ENCODE results near the gene FLOT1. TPM values are rescaled to one million over a fixed set of nuclear protein-coding genes. Genes with fewer than 3 reads are reported as not detected.
A peak's percentile ranks its signal among the peaks of the same experiment; 100 is the strongest.
"Not testable (repeated sequence)": the region's sequence is repeated elsewhere in the genome, so short reads cannot be mapped to it uniquely, and the experiment has no call there.

The FLOT1 gene
- total RNA-seq, 2 experiments from 2014 or later, result 125 to 131 TPM

DNA sequence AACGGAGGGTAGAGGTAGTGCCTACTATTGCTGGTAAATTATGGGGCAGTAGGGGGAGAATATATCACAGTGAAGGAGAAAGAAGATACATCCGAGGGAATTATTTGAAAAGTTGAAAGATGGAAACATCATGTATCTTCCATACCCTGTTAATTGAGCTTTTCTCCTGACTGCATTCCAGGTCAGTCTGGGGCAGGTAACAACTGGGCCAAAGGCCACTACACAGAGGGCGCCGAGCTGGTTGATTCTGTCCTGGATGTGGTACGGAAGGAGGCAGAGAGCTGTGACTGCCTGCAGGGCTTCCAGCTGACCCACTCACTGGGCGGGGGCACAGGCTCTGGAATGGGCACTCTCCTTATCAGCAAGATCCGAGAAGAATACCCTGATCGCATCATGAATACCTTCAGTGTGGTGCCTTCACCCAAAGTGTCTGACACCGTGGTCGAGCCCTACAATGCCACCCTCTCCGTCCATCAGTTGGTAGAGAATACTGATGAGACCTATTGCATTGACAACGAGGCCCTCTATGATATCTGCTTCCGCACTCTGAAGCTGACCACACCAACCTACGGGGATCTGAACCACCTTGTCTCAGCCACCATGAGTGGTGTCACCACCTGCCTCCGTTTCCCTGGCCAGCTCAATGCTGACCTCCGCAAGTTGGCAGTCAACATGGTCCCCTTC, 19.2 kb downstream of the FLOT1 start:
- H3K27ac Mint-ChIP-seq, result peak overlapping the region; percentile 99
- H3K36me3 Mint-ChIP-seq (ENCODE audit: low read depth), result peaks cover 73% of the 10 kb centered on the region
- H3K4me3 Mint-ChIP-seq, result peak overlapping the region; percentile 84
- peaks cover 53% of the 10 kb centered on the region for H3K4me1 Mint-ChIP-seq
- H3K9me3 Mint-ChIP-seq, H3K27me3 Mint-ChIP-seq, DNase-seq: not testable (repeated sequence)
- ChIA-PET POLR2A (interaction anchor here (0.6 to 16.4 kb wide), 13 partner anchors 8 to 190 kb away, joined by 3 to 561 read pairs (median 29); partner anchors contain the start of genes DHX16, MRPS18B, NRM and PPP1R10), CTCF (interaction anchor here (0.6 to 25.8 kb wide), 18 partner anchors 8 to 240 kb away, joined by 3 to 626 read pairs (median 8); partner anchors contain the start of genes ATAT1, C6orf136, DHX16 and FLOT1)

DNA sequence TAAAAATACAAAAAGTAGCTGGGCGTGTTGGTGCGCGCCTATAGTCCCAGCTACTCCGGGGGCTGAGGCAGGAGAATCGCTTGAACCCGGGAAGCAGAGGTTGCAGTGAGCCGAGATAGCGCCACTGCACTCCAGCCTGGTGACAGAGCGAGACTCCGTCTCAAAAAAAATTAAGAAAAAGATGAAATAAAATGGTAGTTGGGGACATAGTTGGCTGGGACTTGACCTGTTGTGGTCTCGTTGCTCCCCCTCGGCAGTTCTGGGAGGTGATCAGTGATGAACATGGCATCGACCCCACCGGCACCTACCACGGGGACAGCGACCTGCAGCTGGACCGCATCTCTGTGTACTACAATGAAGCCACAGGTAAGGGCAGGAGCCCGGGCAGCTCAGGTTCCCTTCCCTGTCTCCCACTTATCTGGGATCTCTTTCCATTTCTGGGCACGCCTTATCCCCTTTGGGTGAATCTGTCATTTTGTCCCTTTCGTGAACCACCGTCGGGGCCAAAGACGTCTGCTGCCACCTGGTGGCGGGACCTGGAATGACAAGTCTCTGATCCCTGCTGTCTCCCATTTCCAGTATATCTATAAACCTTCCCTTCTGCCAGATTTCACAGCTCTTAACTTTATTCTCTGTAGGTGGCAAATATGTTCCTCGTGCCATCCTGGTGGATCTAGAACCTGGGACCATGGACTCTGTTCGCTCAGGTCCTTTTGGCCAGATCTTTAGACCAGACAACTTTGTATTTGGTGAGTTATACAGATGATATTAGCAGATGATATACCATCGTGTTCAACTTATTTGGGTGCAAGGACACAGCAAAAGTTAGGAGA, 20.0 kb downstream of the FLOT1 start:
- H3K36me3 Mint-ChIP-seq (ENCODE audit: low read depth), result peaks cover 69% of the 10 kb centered on the region
- peak overlapping the region; percentile 99 for H3K27ac Mint-ChIP-seq
- ChIA-PET POLR2A (interaction anchor here (0.6 to 16.4 kb wide), 19 partner anchors 8 to 229 kb away, joined by 3 to 561 read pairs (median 6); partner anchors contain the start of genes DHX16, IER3, MRPS18B and NRM), CTCF (interaction anchor here (0.6 to 25.8 kb wide), 23 partner anchors 9 to 243 kb away, joined by 3 to 626 read pairs (median 5); partner anchors contain the start of genes ATAT1, C6orf136, DHX16 and FLOT1)
- peak overlapping the region; percentile 84 for H3K4me3 Mint-ChIP-seq
- peak; percentile 86 for DNase-seq
- peaks cover 55% of the 10 kb centered on the region for H3K4me1 Mint-ChIP-seq
- no peaks in the 10 kb centered on the region for H3K27me3 Mint-ChIP-seq
- no peaks in the 10 kb centered on the region for H3K9me3 Mint-ChIP-seq

DNA sequence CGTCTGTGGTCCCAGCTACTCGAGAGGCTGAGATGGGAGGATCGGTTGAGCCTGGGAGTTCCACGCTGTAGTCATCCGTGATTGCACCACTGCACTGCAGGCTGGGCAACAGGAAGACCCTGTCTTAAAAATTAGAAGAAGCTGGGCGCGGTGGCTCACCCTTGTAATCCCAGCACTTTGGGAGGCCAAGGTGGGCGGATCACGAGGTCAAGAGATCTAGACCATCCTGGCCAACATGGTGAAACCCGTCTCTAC, 20.5 kb downstream of the FLOT1 start:
- H3K4me1 Mint-ChIP-seq, result peaks cover 57% of the 10 kb centered on the region
- peak overlapping the region; percentile 99 for H3K27ac Mint-ChIP-seq

DNA sequence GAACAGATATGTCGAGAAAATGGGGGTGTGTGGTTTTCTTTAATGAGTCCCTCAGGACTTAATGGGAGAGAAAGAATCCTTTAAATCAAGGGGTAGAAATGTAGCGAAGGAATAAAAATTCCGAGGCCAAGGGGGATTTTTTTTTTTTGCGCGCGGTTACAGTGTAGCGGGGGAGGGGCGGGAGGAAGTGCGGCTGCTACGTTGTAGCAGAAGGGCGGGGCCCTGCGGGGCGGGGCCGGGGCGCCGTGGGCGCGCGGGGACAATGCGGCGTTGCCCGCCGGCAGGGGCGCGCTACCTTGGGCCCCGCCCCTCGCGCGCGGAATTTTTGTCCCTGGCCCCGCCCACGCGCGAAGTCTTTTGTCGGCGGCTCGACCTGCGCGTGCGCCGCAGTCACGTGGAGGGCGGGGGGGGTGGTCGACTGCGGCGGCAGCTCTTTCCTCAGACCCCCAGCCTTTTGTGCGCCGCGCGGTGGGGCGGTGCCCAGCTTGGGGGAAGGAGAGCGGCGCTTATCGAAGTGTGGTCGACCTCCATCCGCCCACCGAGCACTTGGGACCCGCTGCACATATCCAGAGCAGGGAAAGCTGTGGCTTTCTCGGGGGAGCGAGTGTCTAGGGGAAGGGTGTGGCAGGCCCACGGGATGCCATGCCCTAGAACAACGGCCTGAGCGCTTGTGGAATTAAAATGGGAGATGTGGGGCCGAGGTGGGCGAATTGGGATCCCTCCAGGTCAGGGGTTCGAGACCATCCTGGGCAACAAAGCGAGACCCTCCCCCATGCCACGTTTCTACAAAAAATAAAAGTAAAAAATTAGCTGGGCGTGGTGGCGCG, 21.1 kb downstream of the FLOT1 start:
- peak overlapping the region; percentile 99 for H3K27ac Mint-ChIP-seq
- peaks cover 2% of the 10 kb centered on the region for H3K9me3 Mint-ChIP-seq
- peaks cover 69% of the 10 kb centered on the region for H3K36me3 Mint-ChIP-seq (ENCODE audit: low read depth)
- CTCF ChIA-PET, result interaction anchor here (0.9 to 25.8 kb wide), 19 partner anchors 9 to 242 kb away, joined by 3 to 626 read pairs (median 8); partner anchors contain the start of genes C6orf136, DHX16, FLOT1 and MRPS18B
- peak overlapping the region; percentile 84 for H3K4me3 Mint-ChIP-seq
- peaks cover 60% of the 10 kb centered on the region for H3K4me1 Mint-ChIP-seq
- POLR2A ChIA-PET, result interaction anchor here (0.5 to 16.4 kb wide), 28 partner anchors 9 to 821 kb away, joined by 3 to 561 read pairs (median 4); partner anchors contain the start of genes ABCF1, DDX39B, DHX16 and FLOT1
- no peaks in the 10 kb centered on the region for H3K27me3 Mint-ChIP-seq
- DNase-seq, result peak; percentile 94

More for the DNA sequence above, 20.5 kb downstream of the FLOT1 start:
- Mint-ChIP-seq H3K36me3 (ENCODE audit: low read depth) (peaks cover 67% of the 10 kb centered on the region), H3K4me3 (peak overlapping the region; percentile 84)
- DNase-seq, H3K27me3 Mint-ChIP-seq, H3K9me3 Mint-ChIP-seq: not testable (repeated sequence)
- ChIA-PET CTCF (interaction anchor here (0.9 to 25.8 kb wide), 19 partner anchors 9 to 242 kb away, joined by 3 to 626 read pairs (median 8); partner anchors contain the start of genes C6orf136, DHX16, FLOT1 and MRPS18B), POLR2A (interaction anchor here (1.0 to 16.4 kb wide), 16 partner anchors 9 to 228 kb away, joined by 3 to 561 read pairs (median 16); partner anchors contain the start of genes DHX16, IER3, MRPS18B and NRM)

DNA sequence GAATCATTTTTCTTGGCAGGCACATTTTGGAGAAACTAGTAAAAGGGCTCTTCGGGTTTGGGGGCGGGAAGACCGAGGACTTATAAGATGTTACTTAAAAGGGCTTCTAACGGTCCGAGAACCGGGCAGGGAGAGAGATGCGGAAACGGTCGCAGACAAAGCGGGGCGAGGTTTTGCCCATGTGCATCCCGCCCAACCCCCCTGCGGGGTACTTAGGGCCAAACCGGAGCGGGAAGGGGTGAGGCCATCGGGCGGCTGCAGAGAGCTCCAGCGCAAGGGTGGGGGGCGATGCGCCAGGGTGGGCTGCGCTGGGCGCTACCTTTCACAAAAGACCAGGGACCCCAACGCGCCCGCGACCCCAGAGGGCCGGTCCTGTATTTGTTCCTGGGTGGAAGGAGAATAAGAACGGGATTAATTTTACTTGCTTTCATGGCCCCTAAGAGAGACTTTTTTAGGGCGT, 21.7 kb downstream of the FLOT1 start:
- H3K4me3 Mint-ChIP-seq, result peak overlapping the region; percentile 84
- peak; percentile 74 for DNase-seq
- H3K27me3 Mint-ChIP-seq, result no peaks in the 10 kb centered on the region
- H3K9me3 Mint-ChIP-seq, result peaks cover 2% of the 10 kb centered on the region
- H3K36me3 Mint-ChIP-seq (ENCODE audit: low read depth), result peaks cover 70% of the 10 kb centered on the region
- CTCF ChIA-PET, result interaction anchor here (1.1 to 25.8 kb wide), 8 partner anchors 8 to 238 kb away, joined by 4 to 626 read pairs (median 17); partner anchors contain the start of gene DHX16
- peak overlapping the region; percentile 99 for H3K27ac Mint-ChIP-seq
- POLR2A ChIA-PET, result interaction anchor here (0.5 to 16.4 kb wide), 24 partner anchors 9 to 821 kb away, joined by 3 to 561 read pairs (median 5); partner anchors contain the start of genes ABCF1, DDX39B, DHX16 and FLOT1
- H3K4me1 Mint-ChIP-seq, result peaks cover 64% of the 10 kb centered on the region

DNA sequence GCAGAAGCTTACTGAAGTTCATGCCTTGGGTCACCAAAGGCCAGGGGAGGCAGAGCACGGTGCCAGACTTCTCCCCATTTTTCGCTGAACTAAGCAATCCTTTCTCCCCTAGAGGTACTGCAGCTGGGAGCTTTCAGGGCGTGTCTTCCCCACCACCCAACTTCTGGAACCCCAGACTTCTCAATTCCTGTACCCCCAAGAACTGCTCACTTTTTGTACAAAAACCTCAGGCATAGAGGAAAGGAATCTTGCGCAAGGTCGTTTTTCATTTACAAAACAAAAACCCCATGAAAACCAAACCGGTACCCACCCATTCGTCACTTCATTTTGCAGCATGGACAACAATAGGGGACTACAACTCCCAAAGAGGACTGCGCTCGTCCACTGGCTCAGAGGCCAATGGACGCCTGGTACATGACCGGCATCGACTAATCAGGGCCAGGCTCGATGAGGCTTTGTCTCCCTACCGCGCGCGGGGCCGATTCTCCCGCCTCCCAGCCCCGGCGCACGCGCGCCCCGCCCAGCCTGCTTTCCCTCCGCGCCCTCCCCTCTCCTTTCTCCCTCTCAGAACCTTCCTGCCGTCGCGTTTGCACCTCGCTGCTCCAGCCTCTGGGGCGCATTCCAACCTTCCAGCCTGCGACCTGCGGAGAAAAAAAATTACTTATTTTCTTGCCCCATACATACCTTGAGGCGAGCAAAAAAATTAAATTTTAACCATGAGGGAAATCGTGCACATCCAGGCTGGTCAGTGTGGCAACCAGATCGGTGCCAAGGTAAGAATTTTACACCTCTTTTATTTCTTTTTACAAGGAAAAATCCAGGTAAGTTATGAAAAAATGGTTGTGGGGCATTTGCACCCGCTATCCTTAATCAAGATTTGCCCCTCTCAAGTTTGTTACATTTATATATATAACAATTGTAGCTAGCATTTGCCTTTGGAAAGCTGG, 22.4 kb downstream of the FLOT1 start, which contains the start of gene TUBB:
Gene TUBB, plus strand, starts transcription at position 562 of the 947 bp plus-strand sequence. Its CDS starts 155 bp downstream, at position 717.
- peaks cover 70% of the 10 kb centered on the region for H3K36me3 Mint-ChIP-seq (ENCODE audit: low read depth)
- peak within 1 kb of the TSS; percentile 99 for H3K27ac Mint-ChIP-seq
- peak within 1 kb of the TSS; percentile 84 for H3K4me3 Mint-ChIP-seq
- POLR2A ChIA-PET, result interaction anchor here (0.8 to 16.4 kb wide), 24 partner anchors 8 to 822 kb away, joined by 3 to 561 read pairs (median 6); partner anchors contain the start of genes ABCF1, DDX39B, DHX16 and FLOT1
- H3K27me3 Mint-ChIP-seq, result no peaks in the 10 kb centered on the region
- peak; percentile 97 for DNase-seq
- CTCF ChIA-PET, result interaction anchor here (1.1 to 25.8 kb wide), 5 partner anchors 11 to 104 kb away, joined by 4 to 626 read pairs (median 22); partner anchors contain the start of gene DHX16
- peaks cover 64% of the 10 kb centered on the region for H3K4me1 Mint-ChIP-seq
- H3K9me3 Mint-ChIP-seq, result peaks cover 2% of the 10 kb centered on the region

DNA sequence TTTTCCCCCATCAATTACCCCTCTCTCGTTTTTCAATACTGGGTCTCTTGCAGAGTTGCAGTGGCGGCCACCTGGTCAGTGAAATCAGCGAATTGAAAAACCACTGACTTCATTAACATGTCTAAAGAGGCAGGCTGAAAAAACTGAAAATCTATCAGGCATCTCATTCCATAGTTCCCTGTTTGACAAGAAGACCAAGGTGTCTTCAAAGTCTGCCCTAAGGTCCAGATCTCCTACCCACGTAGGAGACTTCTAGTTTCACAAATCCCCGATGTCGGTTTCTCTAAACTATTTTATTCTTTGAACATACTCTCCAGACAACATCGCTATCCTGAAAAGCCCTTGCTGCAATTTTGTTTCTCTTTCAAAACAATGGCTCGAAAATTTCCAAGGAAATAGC, 23.1 kb downstream of the FLOT1 start:
- peaks cover 70% of the 10 kb centered on the region for H3K36me3 Mint-ChIP-seq (ENCODE audit: low read depth)
- ChIA-PET POLR2A (interaction anchor here (1.7 to 16.4 kb wide), 12 partner anchors 9 to 393 kb away, joined by 5 to 561 read pairs (median 27); partner anchors contain the start of genes ABCF1, DHX16, MRPS18B and NRM), CTCF (interaction anchor here (0.8 to 25.8 kb wide), 4 partner anchors 11 to 174 kb away, joined by 3 to 626 read pairs (median 14); partner anchors contain the start of gene DHX16)
- H3K4me3 Mint-ChIP-seq, result peak overlapping the region; percentile 84
- H3K27me3 Mint-ChIP-seq, result no peaks in the 10 kb centered on the region
- H3K9me3 Mint-ChIP-seq, result peaks cover 2% of the 10 kb centered on the region
- peaks cover 63% of the 10 kb centered on the region for H3K4me1 Mint-ChIP-seq
- no peak for DNase-seq
- peak overlapping the region; percentile 99 for H3K27ac Mint-ChIP-seq

DNA sequence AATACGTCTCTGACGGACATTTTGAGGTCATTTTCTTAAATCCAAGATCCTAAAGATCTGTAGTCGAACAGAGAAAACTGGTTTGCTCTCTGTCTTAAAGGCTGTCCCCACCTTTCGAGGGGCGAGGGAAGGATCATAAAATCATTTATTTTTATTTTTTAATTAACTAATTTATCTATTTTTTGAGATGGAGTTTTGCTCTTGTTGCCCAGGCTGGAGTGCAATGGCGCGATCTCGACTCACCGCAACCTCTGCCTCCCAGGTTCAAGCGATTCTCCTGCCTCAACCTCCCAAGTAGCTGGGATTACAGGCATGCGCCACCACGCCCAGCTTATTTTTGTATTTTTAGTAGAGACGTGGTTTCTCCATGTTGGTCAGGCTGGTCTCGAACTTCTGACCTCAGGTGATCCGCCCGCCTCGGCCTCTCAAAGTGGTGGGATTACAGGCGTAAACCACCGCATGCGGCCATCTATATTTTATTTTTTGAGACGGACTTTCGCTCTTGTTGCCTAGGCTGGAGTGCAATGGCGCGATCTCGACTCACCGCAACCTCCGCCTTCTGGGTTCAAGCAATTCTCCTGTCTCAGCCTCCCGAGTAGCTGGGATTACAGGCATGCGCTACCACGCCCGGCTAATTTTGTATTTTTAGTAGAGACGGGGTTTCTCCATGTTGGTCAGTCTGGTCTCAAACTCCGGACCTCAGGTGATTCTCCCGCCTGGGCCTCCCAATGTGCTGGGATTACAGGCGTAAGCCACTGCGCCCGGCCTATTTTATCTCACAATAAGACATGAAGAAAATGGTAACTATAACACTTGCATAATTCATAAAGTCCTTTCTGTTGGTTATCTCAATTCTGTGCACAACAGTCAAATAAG, 24.4 kb downstream of the FLOT1 start:
- CTCF ChIA-PET, result interaction anchor here (0.6 to 25.8 kb wide), 11 partner anchors 12 to 173 kb away, joined by 3 to 626 read pairs (median 4); partner anchors contain the start of genes DHX16, IER3 and MRPS18B
- peaks cover 70% of the 10 kb centered on the region for H3K36me3 Mint-ChIP-seq (ENCODE audit: low read depth)
- H3K27ac Mint-ChIP-seq, result peak overlapping the region; percentile 99
- not testable (repeated sequence) for H3K27me3 Mint-ChIP-seq, H3K9me3 Mint-ChIP-seq, DNase-seq
- POLR2A ChIA-PET, result interaction anchor here (1.0 to 16.4 kb wide), 21 partner anchors 8 to 161 kb away, joined by 3 to 561 read pairs (median 11); partner anchors contain the start of genes ABCF1, DHX16, FLOT1 and MRPS18B
- H3K4me3 Mint-ChIP-seq, result peak overlapping the region; percentile 84
- peaks cover 59% of the 10 kb centered on the region for H3K4me1 Mint-ChIP-seq

DNA sequence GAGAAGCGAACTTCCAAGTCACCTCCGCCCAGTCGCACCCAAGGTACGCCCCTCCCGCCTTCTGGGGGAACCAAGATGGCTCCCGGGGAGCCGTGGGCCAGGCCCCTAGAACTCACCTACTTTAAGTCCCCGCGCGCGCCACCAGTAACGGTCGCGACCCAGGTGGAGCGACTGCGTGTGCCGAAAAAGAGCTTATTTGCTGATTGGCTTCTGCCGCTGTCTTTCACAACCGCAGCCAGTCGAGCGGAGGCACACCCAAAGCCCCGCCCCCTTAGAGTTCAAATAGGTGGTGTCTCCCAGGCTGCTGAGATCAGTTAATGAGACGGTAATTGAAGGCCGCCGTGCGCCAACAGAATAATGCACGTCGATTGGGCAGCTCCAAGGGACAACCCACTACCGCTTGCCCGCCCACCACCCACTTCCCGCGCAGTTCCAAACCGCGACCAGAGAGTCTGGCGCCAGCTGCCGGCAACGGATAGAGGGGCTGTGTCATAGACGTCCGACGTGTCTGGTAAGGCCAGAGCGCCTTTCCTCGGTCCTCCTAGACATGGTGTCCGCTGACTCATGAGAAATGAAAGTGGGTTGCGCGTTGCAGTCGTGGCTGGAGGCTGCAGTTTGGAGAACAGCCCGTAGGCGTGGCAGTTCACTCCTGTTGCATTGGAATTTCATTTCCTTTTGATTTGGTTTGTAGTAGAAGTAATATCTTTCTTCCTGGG, 25.2 kb downstream of the FLOT1 start, which contains the start of gene MDC1:
Gene MDC1, minus strand, starts transcription at position 153 of the 716 bp plus-strand sequence. CDS start 2,106 bp downstream, outside the sequence.
- peaks cover 2% of the 10 kb centered on the region for H3K9me3 Mint-ChIP-seq
- ChIA-PET POLR2A (interaction anchor here (0.6 to 16.4 kb wide), 24 partner anchors 9 to 946 kb away, joined by 3 to 561 read pairs (median 4); partner anchors contain the start of genes ABCF1, C6orf136, DHX16 and FLOT1), CTCF (interaction anchor here (0.6 to 25.8 kb wide), 13 partner anchors 11 to 172 kb away, joined by 3 to 626 read pairs (median 4); partner anchors contain the start of genes DHX16, IER3 and MRPS18B)
- H3K36me3 Mint-ChIP-seq (ENCODE audit: low read depth), result peaks cover 70% of the 10 kb centered on the region
- peaks cover 62% of the 10 kb centered on the region for H3K4me1 Mint-ChIP-seq
- H3K4me3 Mint-ChIP-seq, result peak within 1 kb of the TSS; percentile 84
- peak within 1 kb of the TSS; percentile 99 for H3K27ac Mint-ChIP-seq
- H3K27me3 Mint-ChIP-seq, result no peaks in the 10 kb centered on the region
- peak; percentile 100 for DNase-seq
